GM12891 (cell line): ENCODE data around the gene APPL2.

Experiments used
- POLR2A ChIP-seq: IDR thresholded peaks from 2 replicates; pipeline ENCODE4 v1.6.1; 2011; ENCODE audit warnings: low read depth, low read length, control low read depth
- POLR2AphosphoS5 ChIP-seq: IDR thresholded peaks from 2 replicates; pipeline ENCODE4 v1.6.1; 2011; ENCODE audit warnings: low read depth, low read length, control low read depth
- SPI1 ChIP-seq: IDR thresholded peaks from 2 replicates; pipeline ENCODE4 v1.6.1; 2011; ENCODE audit warnings: low read depth, low read length, control low read depth
- TAF1 ChIP-seq: IDR thresholded peaks from 2 replicates; pipeline ENCODE4 v1.6.1; 2011; ENCODE audit warnings: low read depth, low read length, control low read depth

DNA sequence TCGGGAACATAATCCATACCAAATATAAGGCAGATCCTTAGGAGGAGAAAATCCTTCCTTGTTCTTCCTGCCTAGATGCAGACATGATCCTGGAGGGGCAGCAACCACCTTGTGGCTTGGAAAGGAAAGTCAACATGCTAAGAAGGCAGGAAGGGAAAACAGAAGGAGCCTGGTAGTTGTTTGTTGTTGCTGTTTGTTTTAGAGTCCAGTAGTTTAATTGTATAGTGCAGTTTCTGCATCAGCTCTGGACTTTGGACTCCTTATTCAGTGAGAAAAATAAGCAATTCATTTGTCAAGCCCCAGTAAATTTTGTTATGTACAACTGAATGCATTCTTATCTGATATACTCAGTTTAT is 45.7 kb upstream of the APPL2 start:
- TF ChIP-seq POLR2A (no peak), SPI1 (no peak), POLR2AphosphoS5 (no peak), TAF1 (no peak)
